Activated CD4-positive, alpha-beta T cell treated with anti-CD3 and anti-CD28 coated beads, Interleukin-2, amount 50 U/mL, for 16 hours (primary cell): ENCODE measurements around the gene CNNM2.
"Not testable (repeated sequence)": the region's sequence is repeated elsewhere in the genome, so short reads cannot be mapped to it uniquely, and the experiment has no call there.

Experiments used
- DNase-seq: peaks from one replicate; pipeline ENCODE4 v3.0.0-alpha.2; 2020

Gene CNNM2

GRCh38 chr10:103042129-103042528 lies 124.0 kb downstream of the CNNM2 start:
- DNase-seq = no peak

GRCh38 chr10:103042908-103043307 lies 124.8 kb downstream of the CNNM2 start:
- DNase-seq = no peak

- no peak for DNase-seq
Measured at GRCh38 chr10:103044942-103045489, 126.9 kb downstream of the CNNM2 start.

- DNase-seq = no peak
Measured at GRCh38 chr10:103045961-103046360, 127.9 kb downstream of the CNNM2 start.

- no peak for DNase-seq
Measured at GRCh38 chr10:103047381-103047780, 129.3 kb downstream of the CNNM2 start.

- no peak for DNase-seq
Measured at GRCh38 chr10:103049237-103049636, 131.1 kb downstream of the CNNM2 start.

GRCh38 chr10:103053659-103054581 lies 135.8 kb downstream of the CNNM2 start:
- peak; percentile 75 for DNase-seq

- no peak for DNase-seq
Measured at GRCh38 chr10:103054621-103055020, 136.5 kb downstream of the CNNM2 start.

- no peak for DNase-seq
Measured at GRCh38 chr10:103055105-103055504, 137.0 kb downstream of the CNNM2 start.

GRCh38 chr10:103058034-103058433 lies 139.9 kb downstream of the CNNM2 start:
- DNase-seq = no peak

GRCh38 chr10:103060575-103060974 lies 142.5 kb downstream of the CNNM2 start:
- DNase-seq = no peak

GRCh38 chr10:103062854-103063590 lies 144.9 kb downstream of the CNNM2 start:
- DNase-seq = no peak

- DNase-seq = no peak
Measured at GRCh38 chr10:103064956-103065355, 146.9 kb downstream of the CNNM2 start.

- no peak for DNase-seq
Measured at GRCh38 chr10:103066141-103067098, 148.3 kb downstream of the CNNM2 start.

- not testable (repeated sequence) for DNase-seq
Measured at GRCh38 chr10:103067099-103067477, 149.0 kb downstream of the CNNM2 start.

- no peak for DNase-seq
Measured at GRCh38 chr10:103067484-103067883, 149.4 kb downstream of the CNNM2 start.

- no peak for DNase-seq
Measured at GRCh38 chr10:103067956-103068355, 149.9 kb downstream of the CNNM2 start.

GRCh38 chr10:103069453-103070331 lies 151.6 kb downstream of the CNNM2 start:
- DNase-seq = peak; percentile 62

GRCh38 chr10:103072276-103072675 lies 154.2 kb downstream of the CNNM2 start:
- no peak for DNase-seq

- no peak for DNase-seq
Measured at GRCh38 chr10:103072891-103073290, 154.8 kb downstream of the CNNM2 start.

GRCh38 chr10:103077020-103077419 lies 158.9 kb downstream of the CNNM2 start:
- DNase-seq = no peak
